HG03060 (cell line): ENCODE measurements around the gene USP4.
"Not testable (repeated sequence)": the region's sequence is repeated elsewhere in the genome, so short reads cannot be mapped to it uniquely, and the experiment has no call there.

Experiments
- ATAC-seq: cut with Tn5 transposase; IDR thresholded peaks from one replicate; pipeline ENCODE4 v1.9.1; 2021; ENCODE audit warnings: low read depth, moderate number of reproducible peaks; ENCODE audit not compliant: unreplicated experiment

USP4 gene

GRCh38 chr3:49351521-49352011, 11.7 kb upstream of the USP4 start:
- no peak for ATAC-seq

GRCh38 chr3:49349348-49350114, 9.7 kb upstream of the USP4 start:
- no peak for ATAC-seq

GRCh38 chr3:49348361-49348760, 8.5 kb upstream of the USP4 start:
- ATAC-seq: not testable (repeated sequence)

GRCh38 chr3:49346797-49347251, 7.0 kb upstream of the USP4 start:
- ATAC-seq: no peak

GRCh38 chr3:49343163-49343562, 3.3 kb upstream of the USP4 start:
- ATAC-seq: no peak

GRCh38 chr3:49341996-49342395, 2.1 kb upstream of the USP4 start:
- ATAC-seq: no peak

- ATAC-seq: no peak
These were observed 292 bp downstream of the USP4 start for GRCh38 chr3:49339581-49339940.

- no peak for ATAC-seq
These were observed 5.8 kb downstream of the USP4 start for GRCh38 chr3:49333916-49334633.

- no peak for ATAC-seq
These were observed 6.8 kb downstream of the USP4 start for GRCh38 chr3:49333091-49333490.

GRCh38 chr3:49329186-49329585, 10.7 kb downstream of the USP4 start:
- ATAC-seq: no peak

- ATAC-seq: not testable (repeated sequence)
These were observed 11.5 kb downstream of the USP4 start for GRCh38 chr3:49328350-49328749.

GRCh38 chr3:49327485-49327884, 12.4 kb downstream of the USP4 start:
- no peak for ATAC-seq

GRCh38 chr3:49324768-49325167, 15.1 kb downstream of the USP4 start:
- no peak for ATAC-seq

- no peak for ATAC-seq
These were observed 23.0 kb downstream of the USP4 start for GRCh38 chr3:49316696-49317457.

- ATAC-seq: no peak
These were observed 25.8 kb downstream of the USP4 start for GRCh38 chr3:49313896-49314688.

- no peak for ATAC-seq
These were observed 28.6 kb downstream of the USP4 start for GRCh38 chr3:49311283-49311682.

- no peak for ATAC-seq
These were observed 29.2 kb downstream of the USP4 start for GRCh38 chr3:49310677-49311076.

- no peak for ATAC-seq
These were observed 34.2 kb downstream of the USP4 start for GRCh38 chr3:49305608-49306007.

- ATAC-seq: no peak
These were observed 37.2 kb downstream of the USP4 start for GRCh38 chr3:49302613-49303012.

GRCh38 chr3:49300595-49300994, 39.3 kb downstream of the USP4 start:
- ATAC-seq: no peak
